GM12873 (cell line): ENCODE results near the gene FAM193A.

Source experiments
- TF ChIP-seq, protein P1 (sequence below): IDR thresholded peaks from 2 replicates; pipeline ENCODE4 v1.5.1; 2012; ENCODE audit warnings: low read depth, mild to moderate bottlenecking, moderate library complexity, low read length, control low read depth; ENCODE audit not compliant: insufficient read depth; ENCODE audit errors: missing control alignments

The FAM193A gene

DNA sequence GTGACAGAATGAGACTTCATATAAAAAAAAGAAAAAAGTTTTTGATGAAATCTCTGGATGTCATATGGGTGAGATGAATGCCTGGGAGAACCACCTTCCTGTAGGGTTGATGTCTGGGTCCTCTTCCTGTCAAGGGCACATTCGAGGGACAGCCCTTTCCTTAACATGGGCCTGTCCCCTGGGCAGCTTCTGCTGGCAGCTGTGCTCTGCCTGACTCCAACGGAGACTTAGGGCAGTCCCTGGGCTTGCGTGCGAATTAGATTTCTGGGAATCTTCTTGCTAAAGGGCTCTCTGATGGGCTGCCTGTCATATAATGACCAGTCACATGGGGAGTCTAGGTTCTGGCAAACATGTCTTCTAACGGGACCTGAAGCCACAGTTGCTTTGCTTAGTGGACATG lies 179.0 kb downstream of the FAM193A start:
- TF ChIP-seq, protein P1, sequence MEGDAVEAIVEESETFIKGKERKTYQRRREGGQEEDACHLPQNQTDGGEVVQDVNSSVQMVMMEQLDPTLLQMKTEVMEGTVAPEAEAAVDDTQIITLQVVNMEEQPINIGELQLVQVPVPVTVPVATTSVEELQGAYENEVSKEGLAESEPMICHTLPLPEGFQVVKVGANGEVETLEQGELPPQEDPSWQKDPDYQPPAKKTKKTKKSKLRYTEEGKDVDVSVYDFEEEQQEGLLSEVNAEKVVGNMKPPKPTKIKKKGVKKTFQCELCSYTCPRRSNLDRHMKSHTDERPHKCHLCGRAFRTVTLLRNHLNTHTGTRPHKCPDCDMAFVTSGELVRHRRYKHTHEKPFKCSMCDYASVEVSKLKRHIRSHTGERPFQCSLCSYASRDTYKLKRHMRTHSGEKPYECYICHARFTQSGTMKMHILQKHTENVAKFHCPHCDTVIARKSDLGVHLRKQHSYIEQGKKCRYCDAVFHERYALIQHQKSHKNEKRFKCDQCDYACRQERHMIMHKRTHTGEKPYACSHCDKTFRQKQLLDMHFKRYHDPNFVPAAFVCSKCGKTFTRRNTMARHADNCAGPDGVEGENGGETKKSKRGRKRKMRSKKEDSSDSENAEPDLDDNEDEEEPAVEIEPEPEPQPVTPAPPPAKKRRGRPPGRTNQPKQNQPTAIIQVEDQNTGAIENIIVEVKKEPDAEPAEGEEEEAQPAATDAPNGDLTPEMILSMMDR: no peak

DNA sequence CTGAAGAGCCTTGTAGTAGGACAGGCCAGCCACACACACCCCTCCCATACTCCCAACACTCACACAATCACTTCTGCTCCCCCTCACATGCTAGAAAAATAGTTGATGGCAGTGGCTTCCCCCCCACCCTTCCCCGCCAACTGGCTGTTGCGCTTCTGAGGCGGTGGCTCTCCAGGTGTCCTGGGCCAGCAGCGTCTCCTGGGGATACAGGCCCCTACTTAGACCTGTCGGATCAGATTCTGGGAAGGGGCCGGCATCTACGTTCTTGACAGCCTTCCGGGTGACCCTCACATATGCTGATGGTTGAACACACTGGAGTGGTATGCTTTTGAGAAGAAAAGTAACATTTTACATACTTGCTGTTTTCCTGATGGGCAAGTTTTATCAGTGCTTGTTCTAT lies 179.8 kb downstream of the FAM193A start:
- TF ChIP-seq, protein P1: no peak

DNA sequence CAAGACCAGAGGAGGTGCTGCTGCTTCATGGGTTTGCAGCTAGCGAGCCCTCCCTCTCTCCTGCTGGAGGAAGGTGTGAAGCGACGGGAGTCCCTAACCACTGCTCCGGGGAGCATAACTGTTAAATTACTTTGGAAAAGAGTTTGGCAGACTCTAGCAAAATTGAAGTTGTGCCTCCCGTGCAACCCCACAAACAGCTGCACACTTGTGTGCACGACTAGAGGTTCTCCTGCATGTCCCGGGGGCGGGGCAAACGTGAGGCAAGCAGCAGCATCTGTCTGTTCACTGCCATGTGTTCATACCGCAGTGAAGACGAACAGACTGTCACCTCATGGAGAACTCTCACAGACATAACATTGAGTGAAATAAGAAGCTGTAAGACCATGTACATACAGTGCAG lies 185.1 kb downstream of the FAM193A start:
- TF ChIP-seq, protein P1: no peak

DNA sequence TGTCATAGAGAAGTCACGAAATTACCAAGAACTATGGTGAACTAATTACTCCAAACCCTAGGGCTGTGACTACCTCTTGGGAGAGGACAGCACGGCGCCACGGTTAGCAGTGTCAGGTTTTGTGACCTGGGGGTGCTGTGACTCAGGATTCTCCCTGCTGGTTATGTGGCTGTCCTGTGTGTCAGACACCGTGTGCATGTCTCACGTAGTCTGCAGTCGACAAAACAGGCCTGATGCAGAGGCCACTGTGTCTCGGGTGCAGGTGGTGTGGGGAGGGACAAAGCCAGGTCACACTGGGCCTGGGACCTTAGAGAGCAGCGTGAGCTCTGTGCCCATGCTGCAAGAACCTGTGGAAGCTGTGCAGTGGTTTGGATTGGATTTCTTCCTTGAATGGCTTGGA lies 185.6 kb downstream of the FAM193A start:
- TF ChIP-seq, protein P1: no peak

DNA sequence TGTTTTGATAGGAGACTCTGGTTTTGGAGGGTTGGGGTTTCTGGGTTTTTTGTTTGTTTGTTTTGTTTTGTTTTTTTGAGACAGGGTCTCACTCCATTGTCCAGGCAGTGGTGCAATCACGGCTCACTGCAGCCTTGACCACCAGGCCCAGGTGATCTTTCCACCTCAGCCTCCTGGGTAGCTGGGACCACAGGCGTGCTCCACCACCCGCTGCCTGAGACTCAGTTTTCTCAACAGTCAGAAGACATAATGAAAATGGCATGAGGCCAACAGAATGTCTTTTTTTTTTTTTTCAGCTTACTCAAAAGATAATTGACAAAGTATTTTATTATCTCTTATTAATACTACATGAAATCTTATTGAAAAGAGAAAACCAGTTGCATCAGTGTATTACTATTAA lies 187.3 kb downstream of the FAM193A start:
- TF ChIP-seq, protein P1: no peak

DNA sequence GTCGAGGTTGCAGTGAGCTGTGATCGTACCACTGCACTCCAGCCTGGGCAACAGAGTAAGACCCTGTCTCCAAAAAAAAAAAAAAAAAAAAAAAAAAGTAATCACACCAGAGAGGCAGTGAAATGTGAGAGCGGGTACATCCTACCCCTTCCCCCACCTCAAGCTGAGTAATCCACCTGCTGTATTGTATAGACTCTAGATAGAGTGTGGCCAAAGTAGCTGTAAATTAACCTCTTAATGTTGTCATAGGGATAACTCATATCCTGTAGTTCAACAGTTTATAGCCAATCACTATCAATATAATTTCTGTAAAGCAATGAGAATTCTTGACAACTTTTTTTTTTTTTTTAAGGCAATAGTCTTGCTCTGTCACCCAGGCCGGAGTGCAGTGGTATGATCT lies 188.9 kb downstream of the FAM193A start:
- TF ChIP-seq, protein P1: no peak

DNA sequence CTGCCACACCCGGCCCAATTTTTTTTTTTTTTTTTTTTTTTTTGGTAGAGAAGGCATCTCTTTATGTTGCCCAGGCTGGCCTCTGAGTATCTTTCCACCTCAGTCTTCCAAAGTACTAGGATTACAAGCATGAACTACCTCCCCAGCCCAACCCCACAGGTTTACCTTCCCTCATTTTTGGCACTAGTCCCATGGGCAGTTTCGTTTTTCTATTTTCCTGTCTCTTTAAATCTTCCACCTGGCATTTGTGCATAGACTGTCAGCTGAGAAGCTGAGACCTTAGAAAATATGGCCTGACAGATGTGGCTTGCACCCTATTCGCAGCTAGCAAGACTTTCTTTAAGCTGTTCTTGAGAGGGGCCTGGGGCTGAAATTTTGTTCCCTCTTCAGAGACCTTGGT lies 191.8 kb downstream of the FAM193A start:
- TF ChIP-seq, protein P1: no peak
